HUES48 (cell line): ENCODE data around the gene OR4D10.
A peak's percentile ranks its signal among the peaks of the same experiment; 100 is the strongest.
"Not testable (repeated sequence)": the region's sequence is repeated elsewhere in the genome, so short reads cannot be mapped to it uniquely, and the experiment has no call there.

Experiments used
- H3K27ac ChIP-seq: one replicate; pipeline ENCODE4 v1.7.0; 2013; ENCODE audit warnings: low read depth, low read length, inconsistent platforms
- H3K27me3 ChIP-seq: 2 replicates; pipeline ENCODE4 v1.6.1; 2013; ENCODE audit warnings: mild to moderate bottlenecking, low read length; ENCODE audit not compliant: control insufficient read depth, insufficient read depth
- H3K36me3 ChIP-seq: 2 replicates; pipeline ENCODE4 v1.6.1; 2013; ENCODE audit warnings: low read length; ENCODE audit not compliant: control insufficient read depth, insufficient read depth
- H3K4me1 ChIP-seq: 2 replicates; pipeline ENCODE4 v1.6.1; 2013; ENCODE audit warnings: mild to moderate bottlenecking, low read length; ENCODE audit not compliant: control insufficient read depth, insufficient read depth
- H3K4me3 ChIP-seq: 2 replicates; pipeline ENCODE4 v1.5.1; 2013; ENCODE audit warnings: mild to moderate bottlenecking, low read depth, low read length
- H3K9ac ChIP-seq: 2 replicates; pipeline ENCODE4 v1.6.1; 2013; ENCODE audit warnings: mild to moderate bottlenecking, low read depth, low read length, moderate library complexity
- H3K9me3 ChIP-seq: 2 replicates; pipeline ENCODE4 v1.6.1; 2013; ENCODE audit warnings: low read length; ENCODE audit not compliant: control insufficient read depth, insufficient read depth

OR4D10 gene

DNA sequence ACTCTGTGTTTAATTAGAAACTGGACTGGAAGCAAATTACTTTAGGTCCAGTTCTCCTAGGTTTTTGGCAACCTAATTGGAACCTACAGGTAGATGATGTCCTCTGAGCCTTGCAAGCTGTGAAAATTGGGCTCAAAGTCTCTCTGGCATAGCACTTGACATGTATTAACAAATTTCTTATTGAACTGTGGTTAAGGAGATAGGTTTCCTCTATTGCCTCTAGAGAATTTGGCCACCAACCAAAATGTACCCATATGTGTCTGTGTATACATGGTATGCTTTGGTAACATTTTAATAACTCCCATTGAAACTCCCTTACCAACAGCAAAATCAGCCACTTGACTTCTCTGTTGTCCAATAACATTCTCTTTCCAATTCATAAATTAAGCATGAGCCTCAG is at the start of gene OR4D10:
TSS of gene OR4D10 (plus strand) at position 301 of the 400 bp plus-strand sequence. CDS start 4,115 bp downstream, outside the sequence.
- Histone ChIP-seq H3K36me3 (no peaks in the 10 kb centered on the region), H3K9me3 (no peaks in the 10 kb centered on the region), H3K27ac (no peak within 1 kb of the TSS), H3K4me1 (no peaks in the 10 kb centered on the region), H3K27me3 (no peaks in the 10 kb centered on the region), H3K4me3 (no peak within 1 kb of the TSS), H3K9ac (no peak within 1 kb of the TSS)

- H3K4me3 ChIP-seq: no peak overlapping the region
Observed at GRCh38 chr11:59423835-59424234, 49.3 kb upstream of the OR4D10 start.

DNA sequence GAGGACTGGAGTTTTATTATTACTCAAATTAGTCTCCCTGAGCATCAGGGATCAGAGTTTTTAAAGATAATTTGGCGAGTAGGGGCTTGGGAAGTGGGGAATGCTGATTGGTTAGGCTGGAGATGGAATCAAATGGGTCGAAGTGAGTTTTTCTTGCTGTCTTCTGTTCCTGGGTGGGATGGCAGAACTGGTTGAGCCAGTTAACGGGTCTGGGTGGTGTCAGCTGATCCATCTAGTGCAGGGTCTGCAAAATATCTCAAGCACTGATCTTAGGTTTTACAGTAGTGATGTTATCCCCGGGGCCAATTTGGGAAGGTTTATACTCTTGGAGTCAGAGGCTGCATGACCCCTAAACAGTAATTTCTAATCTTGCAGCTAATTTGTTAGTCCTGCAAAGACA is 48.0 kb upstream of the OR4D10 start:
- Histone ChIP-seq H3K36me3 (no peaks in the 10 kb centered on the region), H3K4me1 (peaks cover 30% of the 10 kb centered on the region), H3K9me3 (no peaks in the 10 kb centered on the region), H3K27me3 (no peaks in the 10 kb centered on the region), H3K27ac (no peak overlapping the region), H3K4me3 (no peak overlapping the region), H3K9ac (no peak overlapping the region)

More at GRCh38 chr11:59423835-59424234, 49.3 kb upstream of the OR4D10 start:
- Histone ChIP-seq H3K36me3 (no peaks in the 10 kb centered on the region), H3K9me3 (no peaks in the 10 kb centered on the region), H3K4me1 (peaks cover 30% of the 10 kb centered on the region), H3K9ac (no peak overlapping the region), H3K27me3 (no peaks in the 10 kb centered on the region), H3K27ac (no peak overlapping the region)

- H3K9ac ChIP-seq: peak within 1 kb of the TSS; percentile 46; the same call in 1 of the 2 replicates
- no peaks in the 10 kb centered on the region for H3K27me3 ChIP-seq
- H3K27ac ChIP-seq: peak within 1 kb of the TSS; percentile 85
- H3K4me1 ChIP-seq: peaks cover 30% of the 10 kb centered on the region
- H3K4me3 ChIP-seq: peak within 1 kb of the TSS; percentile 18
- no peaks in the 10 kb centered on the region for H3K9me3 ChIP-seq
- no peaks in the 10 kb centered on the region for H3K36me3 ChIP-seq
Observed at GRCh38 chr11:59426361-59427067, 46.6 kb upstream of the OR4D10 start, which contains the start of gene OR5A2. Gene OR5A2, minus strand, starts transcription at chr11:59426413. Its CDS starts 3,460 bp downstream, at chr11:59422953.

GRCh38 chr11:59427068-59427382 is 46.1 kb upstream of the OR4D10 start:
- Histone ChIP-seq H3K27me3 (no peaks in the 10 kb centered on the region), H3K36me3 (no peaks in the 10 kb centered on the region), H3K9me3 (no peaks in the 10 kb centered on the region), H3K4me1 (peaks cover 30% of the 10 kb centered on the region), H3K27ac (peak overlapping the region; percentile 85), H3K4me3 (peak overlapping the region; percentile 18; the same call in 1 of the 2 replicates), H3K9ac (no peak overlapping the region)

GRCh38 chr11:59429924-59430516 is 43.1 kb upstream of the OR4D10 start:
- H3K27me3 ChIP-seq: no peaks in the 10 kb centered on the region
- no peak overlapping the region for H3K27ac ChIP-seq
- no peaks in the 10 kb centered on the region for H3K36me3 ChIP-seq
- H3K4me3 ChIP-seq: no peak overlapping the region
- H3K9me3 ChIP-seq: no peaks in the 10 kb centered on the region
- no peak overlapping the region for H3K9ac ChIP-seq
- peaks cover 25% of the 10 kb centered on the region for H3K4me1 ChIP-seq

DNA sequence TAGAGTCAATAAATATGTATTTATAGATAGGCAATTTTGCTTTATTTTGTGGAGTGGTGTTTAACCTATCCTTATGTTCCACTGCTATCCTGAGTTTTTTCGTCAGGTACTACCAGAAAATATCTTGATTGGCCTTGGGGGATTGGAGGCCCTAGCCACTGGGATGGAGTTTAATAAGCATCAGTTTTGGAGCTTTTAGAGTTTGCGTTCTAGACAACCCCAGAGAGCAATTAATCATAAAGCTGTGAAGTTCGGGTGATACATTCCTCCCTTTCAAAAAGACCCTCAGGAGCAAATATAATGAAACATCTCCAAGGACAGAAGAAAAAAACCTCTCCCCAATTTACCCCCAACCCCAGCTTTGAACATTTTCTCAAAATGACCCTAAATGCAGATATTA is 36.9 kb upstream of the OR4D10 start, which contains the start of gene OR5A1:
TSS of gene OR5A1 (plus strand) at position 301 of the 400 bp plus-strand sequence. CDS start 6,700 bp downstream, outside the sequence.
- Histone ChIP-seq H3K27me3 (no peaks in the 10 kb centered on the region), H3K36me3 (no peaks in the 10 kb centered on the region), H3K4me3 (no peak within 1 kb of the TSS), H3K9me3 (no peaks in the 10 kb centered on the region), H3K4me1 (0 out of 2 replicates have a peak, but pooled peaks cover 7% of the 10 kb centered on the region), H3K9ac (no peak within 1 kb of the TSS), H3K27ac (no peak within 1 kb of the TSS)

DNA sequence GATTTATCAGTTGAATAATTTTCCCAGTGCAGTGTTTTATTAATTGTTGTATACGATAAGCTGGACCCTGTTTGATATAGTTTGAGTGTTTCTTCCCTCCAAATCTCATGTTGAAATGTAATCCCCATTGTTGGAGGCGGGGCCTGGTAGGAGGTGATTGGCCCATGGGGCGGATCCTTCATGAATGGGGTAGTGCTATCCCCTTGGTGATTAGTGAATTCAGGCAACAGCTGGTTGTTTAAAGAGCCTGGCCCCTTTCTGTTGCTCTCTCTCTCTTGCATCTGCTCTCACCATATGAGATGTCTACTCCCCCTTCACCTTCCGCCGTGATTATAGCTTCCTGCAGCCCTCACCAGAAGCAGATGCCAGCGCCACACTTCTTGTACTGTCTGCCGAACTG is 35.3 kb upstream of the OR4D10 start:
- Histone ChIP-seq H3K4me1 (0 out of 2 replicates have a peak, but pooled peaks cover 7% of the 10 kb centered on the region), H3K9me3 (no peaks in the 10 kb centered on the region), H3K27me3 (no peaks in the 10 kb centered on the region), H3K9ac (no peak overlapping the region), H3K27ac (no peak overlapping the region), H3K36me3 (no peaks in the 10 kb centered on the region), H3K4me3 (no peak overlapping the region)

GRCh38 chr11:59445624-59446023 is 27.5 kb upstream of the OR4D10 start:
- H3K9ac ChIP-seq, H3K9me3 ChIP-seq, H3K27me3 ChIP-seq, H3K27ac ChIP-seq, H3K4me1 ChIP-seq, H3K4me3 ChIP-seq, H3K36me3 ChIP-seq: not testable (repeated sequence)

GRCh38 chr11:59448484-59448883 is 24.6 kb upstream of the OR4D10 start:
- Histone ChIP-seq H3K4me3 (no peak overlapping the region), H3K36me3 (no peaks in the 10 kb centered on the region), H3K27ac (no peak overlapping the region), H3K9me3 (peaks cover 3% of the 10 kb centered on the region; the same call in 1 of the 2 replicates), H3K9ac (no peak overlapping the region), H3K4me1 (no peaks in the 10 kb centered on the region), H3K27me3 (no peaks in the 10 kb centered on the region)

DNA sequence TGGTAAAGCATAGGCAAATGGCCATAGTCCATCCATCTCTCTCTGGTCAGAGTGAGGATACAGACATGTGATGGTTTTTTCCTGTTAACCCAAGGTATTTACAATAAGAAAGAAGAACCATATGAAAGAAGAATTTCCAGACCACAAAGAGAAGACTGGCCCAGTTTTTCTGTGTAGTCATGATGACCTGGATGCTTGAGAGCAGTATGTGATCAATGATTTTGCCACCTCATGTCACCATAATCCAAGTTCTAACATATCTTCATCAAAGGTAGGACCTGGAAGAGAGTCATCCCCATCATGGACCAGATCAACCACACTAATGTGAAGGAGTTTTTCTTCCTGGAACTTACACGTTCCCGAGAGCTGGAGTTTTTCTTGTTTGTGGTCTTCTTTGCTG is 16.5 kb upstream of the OR4D10 start, which contains the start of gene OR4D6:
TSS of gene OR4D6 (plus strand) at position 301 of the 400 bp plus-strand sequence. CDS start at position 301, 0 bp downstream.
- no peak within 1 kb of the TSS for H3K9ac ChIP-seq
- no peak within 1 kb of the TSS for H3K27ac ChIP-seq
- H3K27me3 ChIP-seq: no peaks in the 10 kb centered on the region
- H3K4me3 ChIP-seq: no peak within 1 kb of the TSS
- H3K4me1 ChIP-seq: no peaks in the 10 kb centered on the region
- H3K9me3 ChIP-seq: no peaks in the 10 kb centered on the region
- no peaks in the 10 kb centered on the region for H3K36me3 ChIP-seq
